HG03108 (cell line): ENCODE measurements around the gene ARID5B.
A peak's percentile ranks its signal among the peaks of the same experiment; 100 is the strongest.

ENCODE experiments used
- ATAC-seq: cut with Tn5 transposase; IDR thresholded peaks from one replicate; pipeline ENCODE4 v1.9.1; 2021; ENCODE audit warnings: moderate library complexity; ENCODE audit not compliant: unreplicated experiment

Gene ARID5B

GRCh38 chr10:62007145-62007544, 105.6 kb downstream of the ARID5B start:
- ATAC-seq = no peak

- ATAC-seq = no peak
Observed at GRCh38 chr10:62008196-62008595, 106.7 kb downstream of the ARID5B start.

GRCh38 chr10:62008946-62009345, 107.4 kb downstream of the ARID5B start:
- no peak for ATAC-seq

- no peak for ATAC-seq
Observed at GRCh38 chr10:62010366-62010765, 108.9 kb downstream of the ARID5B start.

GRCh38 chr10:62011558-62011957, 110.1 kb downstream of the ARID5B start:
- peak; percentile 83 for ATAC-seq

- ATAC-seq = no peak
Observed at GRCh38 chr10:62012318-62012717, 110.8 kb downstream of the ARID5B start.

- ATAC-seq = no peak
Observed at GRCh38 chr10:62014510-62014909, 113.0 kb downstream of the ARID5B start.

- no peak for ATAC-seq
Observed at GRCh38 chr10:62015994-62016393, 114.5 kb downstream of the ARID5B start.

- no peak for ATAC-seq
Observed at GRCh38 chr10:62016623-62017490, 115.4 kb downstream of the ARID5B start.

- ATAC-seq = no peak
Observed at GRCh38 chr10:62017491-62017870, 116.0 kb downstream of the ARID5B start.

GRCh38 chr10:62018131-62018911, 116.8 kb downstream of the ARID5B start:
- ATAC-seq = peak; percentile 42

- ATAC-seq = no peak
Observed at GRCh38 chr10:62019013-62019684, 117.7 kb downstream of the ARID5B start.

GRCh38 chr10:62019685-62020359, 118.3 kb downstream of the ARID5B start:
- no peak for ATAC-seq

- ATAC-seq = no peak
Observed at GRCh38 chr10:62021128-62021665, 119.7 kb downstream of the ARID5B start.

- ATAC-seq = no peak
Observed at GRCh38 chr10:62021978-62022802, 120.7 kb downstream of the ARID5B start.

- no peak for ATAC-seq
Observed at GRCh38 chr10:62022830-62023229, 121.3 kb downstream of the ARID5B start.

GRCh38 chr10:62023329-62023728, 121.8 kb downstream of the ARID5B start:
- ATAC-seq = no peak

- no peak for ATAC-seq
Observed at GRCh38 chr10:62024026-62024701, 122.7 kb downstream of the ARID5B start.

- no peak for ATAC-seq
Observed at GRCh38 chr10:62025134-62025794, 123.8 kb downstream of the ARID5B start.
